NB4 (cell line): ENCODE data around the gene ADO.

Source experiments
- POLR2A ChIP-seq: IDR thresholded peaks from 2 replicates; pipeline ENCODE4 v1.6.1; 2011; ENCODE audit warnings: mild to moderate bottlenecking; ENCODE audit not compliant: insufficient read length; ENCODE audit errors: extremely low read depth
- TF ChIP-seq, protein P1 (sequence below): IDR thresholded peaks from one replicate; pipeline ENCODE4 v1.5.1; 2012; ENCODE audit warnings: low read depth, low read length
- TF ChIP-seq, protein P2 (sequence below): IDR thresholded peaks from 2 replicates; pipeline ENCODE4 v1.6.1; 2011; ENCODE audit warnings: low read depth, low read length

DNA sequence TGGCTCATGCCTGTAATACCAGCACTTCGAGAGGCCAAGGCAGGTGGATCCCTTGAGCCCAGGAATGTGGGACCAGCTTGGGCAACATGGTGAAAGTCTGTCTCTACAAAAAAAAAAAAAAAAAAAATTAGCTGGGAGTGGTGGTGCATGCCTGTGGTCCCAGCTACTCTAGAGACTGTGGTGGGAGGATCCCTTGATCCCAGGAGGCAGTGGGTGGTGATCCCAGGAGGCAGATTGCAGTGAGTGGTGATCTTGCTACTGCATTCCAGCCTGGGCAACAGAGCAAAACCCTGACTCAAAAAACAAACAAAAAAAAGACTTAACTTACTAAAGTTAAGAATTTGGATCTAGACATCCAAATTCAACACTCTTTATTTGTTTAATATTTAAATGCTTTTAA is 10.2 kb upstream of the ADO start:
- TF ChIP-seq, protein P1, sequence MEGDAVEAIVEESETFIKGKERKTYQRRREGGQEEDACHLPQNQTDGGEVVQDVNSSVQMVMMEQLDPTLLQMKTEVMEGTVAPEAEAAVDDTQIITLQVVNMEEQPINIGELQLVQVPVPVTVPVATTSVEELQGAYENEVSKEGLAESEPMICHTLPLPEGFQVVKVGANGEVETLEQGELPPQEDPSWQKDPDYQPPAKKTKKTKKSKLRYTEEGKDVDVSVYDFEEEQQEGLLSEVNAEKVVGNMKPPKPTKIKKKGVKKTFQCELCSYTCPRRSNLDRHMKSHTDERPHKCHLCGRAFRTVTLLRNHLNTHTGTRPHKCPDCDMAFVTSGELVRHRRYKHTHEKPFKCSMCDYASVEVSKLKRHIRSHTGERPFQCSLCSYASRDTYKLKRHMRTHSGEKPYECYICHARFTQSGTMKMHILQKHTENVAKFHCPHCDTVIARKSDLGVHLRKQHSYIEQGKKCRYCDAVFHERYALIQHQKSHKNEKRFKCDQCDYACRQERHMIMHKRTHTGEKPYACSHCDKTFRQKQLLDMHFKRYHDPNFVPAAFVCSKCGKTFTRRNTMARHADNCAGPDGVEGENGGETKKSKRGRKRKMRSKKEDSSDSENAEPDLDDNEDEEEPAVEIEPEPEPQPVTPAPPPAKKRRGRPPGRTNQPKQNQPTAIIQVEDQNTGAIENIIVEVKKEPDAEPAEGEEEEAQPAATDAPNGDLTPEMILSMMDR = no peak
- no peak for TF ChIP-seq POLR2A
- TF ChIP-seq, protein P2, sequence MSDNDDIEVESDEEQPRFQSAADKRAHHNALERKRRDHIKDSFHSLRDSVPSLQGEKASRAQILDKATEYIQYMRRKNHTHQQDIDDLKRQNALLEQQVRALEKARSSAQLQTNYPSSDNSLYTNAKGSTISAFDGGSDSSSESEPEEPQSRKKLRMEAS = no peak
